Measurements from ENCODE around the gene PTAR1.

Gene PTAR1

GRCh38 chr9:69748304-69748703 lies 11.5 kb downstream of the PTAR1 start:
- DNase-seq: no peak

- DNase-seq: no peak
Measured at GRCh38 chr9:69746859-69747560, 12.8 kb downstream of the PTAR1 start.

GRCh38 chr9:69745716-69746437 lies 13.9 kb downstream of the PTAR1 start:
- no peak for DNase-seq

- DNase-seq: no peak
Measured at GRCh38 chr9:69744688-69745380, 15.0 kb downstream of the PTAR1 start.

GRCh38 chr9:69743930-69744329 lies 15.9 kb downstream of the PTAR1 start:
- DNase-seq: no peak

GRCh38 chr9:69740872-69741505 lies 18.8 kb downstream of the PTAR1 start:
- no peak for DNase-seq

- no peak for DNase-seq
Measured at GRCh38 chr9:69731348-69731747, 28.5 kb downstream of the PTAR1 start.

- DNase-seq: no peak
Measured at GRCh38 chr9:69719983-69720382, 39.8 kb downstream of the PTAR1 start.

- DNase-seq: no peak
Measured at GRCh38 chr9:69719367-69719766, 40.4 kb downstream of the PTAR1 start.

- no peak for DNase-seq
Measured at GRCh38 chr9:69718218-69718617, 41.6 kb downstream of the PTAR1 start.

- no peak for DNase-seq
Measured at GRCh38 chr9:69715825-69716224, 44.0 kb downstream of the PTAR1 start.

GRCh38 chr9:69715096-69715495 lies 44.7 kb downstream of the PTAR1 start:
- DNase-seq: no peak

GRCh38 chr9:69697475-69697874 lies 62.3 kb downstream of the PTAR1 start:
- no peak for DNase-seq

GRCh38 chr9:69696802-69697201 lies 63.0 kb downstream of the PTAR1 start:
- no peak for DNase-seq

- DNase-seq: no peak
Measured at GRCh38 chr9:69689991-69690538, 69.7 kb downstream of the PTAR1 start.

GRCh38 chr9:69683927-69684326 lies 75.9 kb downstream of the PTAR1 start:
- DNase-seq: no peak

GRCh38 chr9:69678843-69679538 lies 80.8 kb downstream of the PTAR1 start:
- no peak for DNase-seq

- DNase-seq: no peak
Measured at GRCh38 chr9:69677931-69678330, 81.9 kb downstream of the PTAR1 start.

GRCh38 chr9:69675563-69675962 lies 84.2 kb downstream of the PTAR1 start:
- DNase-seq: no peak

GRCh38 chr9:69674716-69675438 lies 84.9 kb downstream of the PTAR1 start:
- DNase-seq: no peak

- DNase-seq: no peak
Measured at GRCh38 chr9:69674112-69674685, 85.6 kb downstream of the PTAR1 start.

- DNase-seq: no peak
Measured at GRCh38 chr9:69673311-69673640, 86.5 kb downstream of the PTAR1 start.
